HG02981 (cell line): Measurements from ENCODE around the gene OR52H1.

Experiments
- ATAC-seq: cut with Tn5 transposase; IDR thresholded peaks from one replicate; pipeline ENCODE4 v1.9.1; 2021; ENCODE audit warnings: mild to moderate bottlenecking, moderate library complexity; ENCODE audit not compliant: unreplicated experiment

OR52H1 gene

DNA sequence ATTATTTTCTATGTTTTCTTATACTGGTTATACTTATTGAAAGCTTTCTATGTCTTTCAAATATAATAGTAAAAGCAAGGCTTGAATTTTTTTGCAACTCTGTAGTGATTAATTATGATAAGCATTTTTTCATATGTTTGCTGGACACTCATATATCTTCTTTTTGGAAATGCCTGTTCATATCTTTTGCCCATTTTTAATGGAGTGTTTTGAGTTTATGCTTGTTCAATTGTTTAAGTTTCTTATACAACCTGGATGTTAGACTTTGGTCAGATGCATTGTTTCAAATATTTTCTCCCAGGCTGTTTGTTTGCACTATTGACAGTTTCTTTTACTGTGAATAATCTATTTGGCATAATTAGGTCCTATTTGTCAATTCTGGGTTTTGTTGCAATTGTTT is 11.9 kb downstream of the OR52H1 start:
- no peak for ATAC-seq

DNA sequence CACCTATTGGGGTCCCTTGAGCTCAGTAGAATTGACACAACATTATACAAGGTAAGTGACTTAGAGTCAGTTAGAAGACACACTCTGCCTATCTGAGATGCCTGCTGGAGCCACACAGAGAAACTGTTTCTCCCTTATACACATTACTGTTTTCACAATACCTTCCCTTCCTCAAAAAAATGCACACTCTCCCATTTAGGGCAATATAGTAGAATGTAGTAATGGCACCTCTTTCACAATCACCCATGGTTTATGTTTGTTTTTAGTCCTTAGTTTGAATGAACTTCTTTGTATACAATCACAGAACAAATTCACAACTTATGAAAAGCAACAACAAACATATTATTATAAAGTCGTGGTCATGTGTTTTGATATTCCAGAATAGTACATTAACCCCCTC is 14.3 kb downstream of the OR52H1 start:
- ATAC-seq = no peak

DNA sequence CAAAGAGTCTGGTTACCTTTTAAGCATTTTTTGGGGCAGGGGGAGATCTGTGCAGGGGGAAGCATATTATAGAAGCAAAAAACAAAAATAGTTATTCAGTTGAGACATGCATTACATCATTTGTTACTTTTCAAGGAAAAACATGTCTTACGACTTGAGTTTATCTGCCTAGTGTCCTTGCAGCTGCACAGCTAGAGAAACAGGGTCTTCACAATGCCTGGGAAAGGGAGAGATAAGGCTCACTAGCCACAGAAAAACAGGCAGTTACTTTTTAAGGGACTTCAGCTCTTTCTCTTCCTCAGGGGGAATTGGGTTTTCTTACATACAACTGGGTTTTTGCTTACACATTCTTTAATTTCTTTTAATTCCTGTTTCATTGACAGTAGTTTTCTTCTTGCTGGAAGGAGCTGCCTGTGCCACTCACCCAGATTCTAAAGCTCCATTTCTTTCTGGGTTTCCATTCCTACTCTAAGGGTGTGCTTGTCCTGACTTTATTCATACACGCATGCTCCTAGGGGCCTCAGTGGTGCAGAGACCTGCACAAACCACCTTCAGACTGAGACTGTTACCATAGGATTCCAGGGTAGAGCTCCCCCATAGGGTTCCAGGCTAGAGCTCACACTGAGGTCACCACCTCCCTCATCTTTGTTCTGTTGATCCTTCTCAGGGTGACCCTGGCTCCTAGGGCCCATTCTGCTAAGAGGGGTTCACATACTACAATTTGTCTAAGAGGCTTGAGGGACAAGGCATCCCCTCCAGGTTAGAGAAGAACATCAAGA is 17.1 kb downstream of the OR52H1 start:
- no peak for ATAC-seq

DNA sequence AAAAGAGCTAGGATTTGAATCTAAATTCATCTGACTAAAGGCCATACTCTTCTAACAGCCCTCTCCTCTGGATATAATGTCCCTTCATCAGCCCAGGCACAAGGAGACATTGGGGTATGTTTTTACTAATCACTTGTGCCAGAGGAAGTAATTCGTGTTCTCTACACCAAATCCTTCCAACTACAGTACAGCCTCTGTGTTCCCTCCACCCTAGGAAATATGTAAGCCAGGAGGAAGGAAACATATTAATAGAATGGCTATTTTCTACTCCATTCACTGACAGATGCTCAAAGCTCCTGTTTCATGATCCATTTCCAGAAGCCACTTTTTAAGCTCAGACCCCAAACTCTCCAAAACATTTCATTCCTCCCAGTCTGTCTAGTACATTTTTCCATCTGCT is 19.8 kb downstream of the OR52H1 start:
- no peak for ATAC-seq

DNA sequence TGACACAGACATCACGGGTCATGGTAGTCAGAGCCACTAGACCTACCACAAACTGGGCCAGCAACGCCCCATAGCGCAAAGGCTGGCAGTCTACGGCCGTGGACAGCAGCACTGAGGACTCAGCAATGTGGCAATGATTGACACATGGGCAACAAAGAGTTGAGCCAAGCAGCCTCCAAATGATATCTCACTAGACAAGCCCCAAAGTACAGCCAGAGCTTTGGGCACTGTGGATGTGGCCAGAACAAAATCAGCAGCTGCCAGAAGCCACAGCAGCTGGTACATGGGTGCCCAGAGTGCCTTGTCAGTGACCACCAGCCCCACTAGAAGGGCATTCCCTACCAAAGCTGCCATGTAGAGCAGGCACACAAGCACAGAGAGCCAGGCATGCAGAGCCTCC is 20.6 kb downstream of the OR52H1 start:
- ATAC-seq = no peak

DNA sequence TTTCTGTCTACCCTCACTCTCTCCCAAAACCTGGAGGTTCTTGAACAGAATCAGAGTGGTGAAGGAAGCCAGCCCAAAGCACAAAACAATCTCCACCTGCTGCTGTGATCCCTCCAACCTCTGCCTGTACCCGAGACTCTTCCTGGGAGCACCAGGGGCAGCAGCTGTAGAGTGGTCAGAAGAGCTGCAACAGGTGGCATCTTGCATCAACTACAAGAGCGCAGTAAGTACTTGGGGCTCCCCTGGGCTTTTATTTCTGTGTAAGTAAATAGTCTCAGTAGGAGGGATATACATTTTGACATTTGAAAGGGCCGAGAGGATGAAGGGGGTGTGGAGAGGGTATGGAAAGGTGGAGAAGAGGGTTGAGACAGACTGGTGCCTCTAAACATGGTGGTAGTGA is 23.6 kb downstream of the OR52H1 start:
- no peak for ATAC-seq

DNA sequence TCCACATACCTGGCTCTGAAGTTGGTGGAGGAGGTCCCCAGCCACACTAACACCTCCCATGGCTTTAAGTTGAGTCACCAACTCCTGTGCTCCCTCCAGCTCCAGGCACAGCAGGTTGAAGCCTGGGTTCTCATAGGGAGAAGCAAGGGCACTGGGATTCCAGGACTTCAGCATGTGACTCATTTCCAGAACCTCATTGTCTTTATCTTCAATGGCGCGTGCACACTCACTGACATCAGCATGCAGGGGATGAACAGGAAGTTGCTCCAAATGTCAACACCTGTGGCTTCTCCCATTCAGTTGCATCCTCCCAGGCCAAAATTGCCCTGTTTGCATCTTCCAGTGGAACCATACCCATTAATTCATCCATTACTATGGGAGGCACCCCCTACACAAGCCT is 26.0 kb downstream of the OR52H1 start:
- ATAC-seq = no peak

DNA sequence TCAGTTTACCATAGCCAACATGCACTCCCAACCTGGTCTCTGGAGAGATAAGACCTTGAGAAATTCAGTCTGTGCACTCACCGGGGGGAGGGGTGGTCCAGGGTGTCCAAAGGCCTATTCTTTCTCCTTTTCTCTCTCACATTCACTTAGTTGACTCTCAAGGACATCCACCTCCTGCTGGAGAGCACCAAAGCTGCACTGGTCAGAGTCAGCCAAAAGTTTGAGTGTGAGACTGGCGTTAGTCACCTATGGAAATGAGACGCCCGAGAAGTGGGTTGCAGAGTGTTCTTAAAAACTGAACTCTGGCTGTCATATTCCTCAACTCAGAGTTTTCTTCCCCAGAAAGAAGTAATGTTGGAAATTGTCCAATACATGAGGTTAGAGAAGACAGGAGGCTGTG is 26.8 kb downstream of the OR52H1 start:
- ATAC-seq = no peak

DNA sequence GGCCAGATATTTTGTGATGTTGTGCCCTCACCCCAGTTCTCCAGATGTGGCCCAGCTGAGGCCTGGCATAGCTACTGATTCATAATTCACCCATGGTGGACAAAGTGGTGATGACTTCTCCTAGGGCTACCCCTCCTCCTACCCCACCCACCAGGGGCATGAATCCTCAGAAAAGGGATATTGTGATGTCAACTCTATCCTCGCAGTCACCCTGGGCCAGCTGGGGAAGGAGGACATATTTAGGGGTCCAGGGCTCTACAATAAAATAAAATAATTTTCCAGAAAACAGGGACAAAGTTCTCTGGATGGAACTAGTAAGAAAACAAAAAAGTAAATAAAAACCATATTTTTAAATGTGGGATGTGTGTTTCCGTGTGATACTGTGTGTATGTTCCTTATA is 31.7 kb downstream of the OR52H1 start, which contains the start of gene UBQLNL:
Gene UBQLNL (minus strand): TSS at position 101 of the 400 bp plus-strand sequence. CDS start 258 bp downstream, outside the sequence.
- no peak for ATAC-seq

DNA sequence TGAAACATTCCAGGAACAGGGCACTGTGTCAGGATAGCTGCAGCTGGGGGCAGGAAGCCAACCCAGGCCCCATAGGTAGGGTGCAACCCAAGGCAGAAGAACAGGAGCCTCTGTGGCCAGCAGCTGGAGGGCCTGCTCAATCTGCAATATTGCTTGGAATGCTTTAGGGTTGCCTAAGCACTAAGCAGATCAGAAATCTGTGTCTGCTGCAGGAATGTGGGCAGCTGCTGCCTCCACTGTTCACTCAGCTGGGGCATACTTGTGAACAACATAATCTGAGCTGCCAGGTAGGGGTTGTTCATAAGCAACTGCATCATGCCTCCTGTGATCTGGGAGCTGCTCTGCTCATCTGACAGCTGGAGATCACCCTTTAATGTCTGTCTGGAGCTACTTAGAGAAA is 33.5 kb downstream of the OR52H1 start:
- ATAC-seq = no peak

DNA sequence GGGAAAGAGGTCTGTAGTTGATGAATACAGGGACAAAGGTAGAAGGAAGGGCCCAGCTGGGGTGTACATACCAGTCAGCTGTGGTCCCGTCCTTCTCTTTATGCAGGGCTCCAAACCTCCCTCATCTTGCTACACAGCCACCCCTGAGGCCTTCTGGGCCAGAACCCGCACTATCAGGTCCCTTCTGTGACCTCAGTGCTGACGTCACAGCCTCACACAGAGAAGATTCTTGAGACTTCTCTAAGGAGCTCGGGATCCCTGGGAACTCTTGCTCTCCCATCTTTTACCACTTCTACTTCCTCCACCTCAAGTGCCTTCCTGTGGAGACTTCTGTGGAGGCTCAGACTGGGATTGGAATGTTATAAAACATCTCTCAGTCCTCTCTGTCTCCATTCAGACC is 38.5 kb downstream of the OR52H1 start, which contains the start of gene UBQLN3:
Gene UBQLN3 (minus strand): TSS at position 155 of the 400 bp plus-strand sequence. CDS start 399 bp downstream, outside the sequence.
- ATAC-seq = no peak

DNA sequence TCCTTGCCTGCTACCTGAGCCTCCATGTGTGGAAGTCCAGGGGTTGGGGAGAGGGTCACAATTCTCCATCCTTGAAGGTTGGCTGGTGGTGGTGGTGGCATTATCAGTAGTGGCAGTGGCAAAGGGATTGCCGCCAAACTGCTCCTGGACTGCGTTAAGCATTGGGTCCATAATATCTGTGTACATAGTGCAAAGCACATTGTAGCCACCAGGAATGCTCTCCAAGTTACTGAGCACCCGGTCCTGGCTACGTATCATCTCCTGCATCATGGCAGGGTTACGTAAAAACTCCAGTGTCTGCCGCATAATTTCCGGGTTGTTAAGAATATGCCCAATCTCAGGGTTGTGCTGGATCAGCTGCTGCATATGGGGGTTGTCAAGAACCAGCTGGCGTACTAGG is 39.7 kb downstream of the OR52H1 start:
- ATAC-seq = no peak

DNA sequence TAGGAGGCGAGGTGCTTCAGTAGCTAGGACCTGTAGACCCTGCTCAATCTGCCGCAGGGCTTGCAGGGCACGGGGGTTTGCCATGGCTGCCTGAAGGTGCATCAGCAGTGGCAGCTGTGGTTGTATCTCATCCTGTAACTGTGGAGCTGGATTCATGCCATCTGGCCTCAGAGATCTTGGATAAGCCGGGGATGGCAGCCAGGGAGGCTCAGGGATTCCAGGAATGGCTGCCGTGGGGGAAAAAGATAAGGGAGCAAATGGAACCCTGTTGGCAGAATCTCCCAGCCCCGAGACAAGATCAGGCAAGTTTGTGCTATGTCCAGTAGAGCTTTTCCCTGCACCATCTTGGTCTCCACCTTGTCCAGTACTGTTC is 40.4 kb downstream of the OR52H1 start:
- no peak for ATAC-seq

DNA sequence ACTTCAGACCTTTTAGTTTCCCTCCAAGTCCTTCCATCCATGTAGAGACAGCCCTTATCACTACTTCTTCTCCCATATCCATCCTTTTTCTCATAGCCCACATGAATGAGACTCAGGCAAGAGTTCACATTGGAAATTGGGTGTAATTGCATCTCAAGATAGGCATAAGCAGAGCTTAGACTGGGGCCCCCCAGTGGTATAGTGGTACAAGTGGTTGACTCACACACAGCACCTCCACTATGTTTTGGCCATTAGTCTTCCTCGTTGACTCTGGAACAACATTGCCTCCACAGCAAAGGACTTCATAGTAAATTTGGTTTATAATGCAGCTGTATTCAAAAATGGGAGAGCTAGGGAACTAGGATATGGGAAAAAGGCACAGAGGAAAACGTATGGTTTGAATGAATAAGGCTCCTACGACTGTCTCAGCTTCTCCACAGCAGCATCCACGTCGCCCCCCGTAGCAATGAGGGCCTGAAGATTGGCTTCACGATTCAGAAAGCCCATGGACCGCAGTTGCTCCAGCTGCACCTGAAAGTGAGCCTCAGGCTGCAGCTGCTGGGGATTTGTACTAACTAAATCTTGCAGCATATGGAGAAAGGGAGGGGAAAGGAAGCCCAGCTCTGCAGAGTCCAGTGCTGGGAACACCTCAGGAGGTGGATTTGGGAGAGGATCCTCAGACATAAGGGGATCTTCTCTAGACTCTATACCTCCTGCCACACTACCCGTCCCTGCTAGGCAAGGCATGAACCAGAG is 41.0 kb downstream of the OR52H1 start:
- ATAC-seq = no peak

DNA sequence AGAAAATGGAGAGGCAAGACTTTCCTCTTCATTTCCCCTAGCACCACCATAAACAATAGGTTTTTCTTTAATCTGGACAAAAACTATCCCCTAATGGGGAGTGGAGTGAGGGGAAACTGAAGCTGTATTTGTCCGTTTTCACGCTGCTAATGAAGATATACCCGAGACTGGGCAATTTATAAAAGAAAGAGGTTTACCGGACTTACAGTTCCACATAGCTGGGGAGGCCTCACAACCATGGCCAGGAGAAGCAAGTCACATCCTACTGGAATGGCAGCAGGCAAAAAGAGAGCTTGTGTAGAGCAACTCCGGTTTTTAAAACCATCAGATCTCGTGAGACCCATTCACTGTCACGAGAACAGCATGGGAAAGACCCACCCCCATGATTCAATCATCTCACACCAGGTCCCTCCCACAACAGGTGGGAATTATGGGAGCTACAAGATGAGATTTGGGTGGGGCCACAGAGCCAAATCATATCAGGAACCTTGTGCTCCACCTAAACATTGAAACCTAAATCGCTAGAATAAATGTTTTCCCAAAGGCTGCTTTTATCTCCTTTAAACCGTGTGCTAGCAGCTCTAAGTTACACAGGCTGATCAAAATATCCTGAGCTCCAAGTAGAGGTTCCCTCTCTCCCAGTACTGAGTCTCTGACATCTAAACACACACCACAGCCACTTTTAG is 42.8 kb downstream of the OR52H1 start:
- no peak for ATAC-seq

DNA sequence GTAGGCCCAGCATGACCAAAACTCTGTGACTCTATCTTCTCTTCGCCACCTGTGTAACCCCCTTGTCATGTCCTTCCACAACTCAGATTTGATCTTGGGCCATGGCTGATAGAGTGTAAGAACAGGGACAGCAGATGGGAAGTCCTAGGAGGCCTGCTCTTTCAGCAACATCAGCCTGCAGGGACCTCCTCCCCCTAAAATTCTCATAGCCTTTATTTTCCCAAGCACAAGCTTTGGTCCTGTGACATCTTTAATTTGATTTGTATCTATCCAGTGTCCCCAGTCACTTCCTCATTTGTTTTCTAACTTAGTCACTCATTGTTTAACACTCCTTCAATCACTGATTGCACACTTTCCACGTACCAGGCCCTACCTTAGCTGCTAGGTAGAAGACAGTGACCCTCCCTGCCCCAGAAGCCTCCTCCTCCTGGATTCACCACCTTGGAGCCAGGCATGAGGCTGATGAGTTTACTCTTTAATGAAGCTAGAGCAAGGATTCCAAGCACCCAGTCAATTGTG is 43.9 kb downstream of the OR52H1 start:
- no peak for ATAC-seq

DNA sequence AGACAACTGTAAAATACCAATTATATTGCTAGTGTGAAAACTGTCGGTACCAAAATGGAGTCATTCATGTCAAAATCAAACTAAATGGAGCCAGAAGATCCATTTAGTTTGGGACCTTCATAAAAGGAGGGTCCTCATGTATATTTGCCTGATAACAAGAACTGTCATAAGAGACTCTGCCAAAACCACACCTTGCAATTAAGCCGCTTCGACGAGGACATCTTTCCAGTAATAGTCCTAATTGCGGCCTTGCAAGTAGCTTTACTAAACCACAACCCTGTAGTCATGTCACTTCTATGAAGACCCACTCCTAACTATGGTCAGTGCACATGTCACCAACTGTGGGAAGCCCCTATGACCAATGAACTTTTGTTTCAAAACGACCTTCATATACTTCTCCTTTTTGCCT is 47.9 kb downstream of the OR52H1 start:
- no peak for ATAC-seq

DNA sequence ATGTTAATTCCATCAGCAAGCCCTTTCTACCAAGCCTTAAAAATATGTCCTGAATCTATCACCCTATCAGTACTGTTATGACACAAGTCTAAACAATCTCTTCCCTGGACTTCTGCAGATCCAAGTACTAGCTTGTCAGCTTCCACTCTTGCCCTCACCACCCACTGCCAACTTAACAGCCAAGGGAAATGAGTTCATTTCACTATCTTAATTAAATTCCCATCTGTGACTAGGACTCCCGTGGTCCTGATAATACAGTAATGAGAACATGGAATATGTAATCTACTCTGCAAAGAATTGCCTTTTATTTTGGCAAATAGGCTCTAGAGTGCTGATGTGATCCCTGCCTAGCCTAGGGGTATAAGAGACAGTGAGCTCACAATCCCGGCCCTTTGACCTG is 48.7 kb downstream of the OR52H1 start:
- ATAC-seq = no peak
